Measurements from ENCODE around the gene SSBP2. TPM values are rescaled to one million over a fixed set of nuclear protein-coding genes. Genes with fewer than 3 reads are reported as not detected.

SSBP2 gene
- total RNA-seq, 2 donors from 2014 or later, result 68.7 to 88.6 TPM

- intact Hi-C loops (cut with DNase I), result no loop called here
- no peak for DNase-seq (ENCODE audit: low spot score)
Measured at GRCh38 chr5:81393430-81393782, 357.5 kb downstream of the SSBP2 start.

GRCh38 chr5:81389025-81389424 lies 361.9 kb downstream of the SSBP2 start:
- intact Hi-C loops (cut with DNase I), result no loop called here
- no peak for DNase-seq (ENCODE audit: low spot score)

GRCh38 chr5:81388169-81388568 lies 362.7 kb downstream of the SSBP2 start:
- intact Hi-C loops (cut with DNase I), result no loop called here
- DNase-seq (ENCODE audit: low spot score), result no peak

GRCh38 chr5:81383867-81384266 lies 367.0 kb downstream of the SSBP2 start:
- DNase-seq (ENCODE audit: low spot score), result no peak
- intact Hi-C loops (cut with DNase I), result no loop called here

GRCh38 chr5:81371354-81371876 lies 379.5 kb downstream of the SSBP2 start:
- no peak for DNase-seq (ENCODE audit: low spot score)
- intact Hi-C loops (cut with DNase I), result no loop called here

- intact Hi-C loops (cut with DNase I), result no loop called here
- no peak for DNase-seq (ENCODE audit: low spot score)
Measured at GRCh38 chr5:81370912-81371311, 380.0 kb downstream of the SSBP2 start.

GRCh38 chr5:81365541-81365940 lies 385.4 kb downstream of the SSBP2 start:
- DNase-seq (ENCODE audit: low spot score), result no peak
- intact Hi-C loops (cut with DNase I), result no loop called here

- DNase-seq (ENCODE audit: low spot score), result no peak
- intact Hi-C loops (cut with DNase I), result no loop called here
Measured at GRCh38 chr5:81363093-81363871, 387.6 kb downstream of the SSBP2 start.

Other genes with a start within 250 kb of the SSBP2 start
- 1 to 10 TPM; 6.8 to 9.8 TPM for gene ATG10, start 220.9 kb upstream of the SSBP2 start, total RNA-seq